ENCODE measurements around the gene FBP1. TPM values are rescaled to one million over a fixed set of nuclear protein-coding genes. Genes with fewer than 3 reads are reported as not detected.

FBP1 gene
- total RNA-seq, 1 donor from 2014 or later: 1.0 TPM

- intact Hi-C loops (cut with DNase I): no loop called here
- DNase-seq (ENCODE audit: missing footprints): no peak
- ATAC-seq: no peak
Measured at GRCh38 chr9:94630281-94630680, 9.0 kb downstream of the FBP1 start.

- DNase-seq (ENCODE audit: missing footprints) (no peak), ATAC-seq (no peak)
- intact Hi-C loops (cut with DNase I): no loop called here
Measured at GRCh38 chr9:94627287-94627686, 12.0 kb downstream of the FBP1 start.

- ATAC-seq (no peak), DNase-seq (ENCODE audit: missing footprints) (no peak)
- intact Hi-C loops (cut with DNase I): no loop called here
Measured at GRCh38 chr9:94625835-94626234, 13.5 kb downstream of the FBP1 start.

- DNase-seq (ENCODE audit: missing footprints): no peak
- intact Hi-C loops (cut with DNase I): no loop called here
- ATAC-seq: no peak
Measured at GRCh38 chr9:94624629-94625028, 14.7 kb downstream of the FBP1 start.

- intact Hi-C loops (cut with DNase I): no loop called here
- no peak for ATAC-seq
- no peak for DNase-seq (ENCODE audit: missing footprints)
Measured at GRCh38 chr9:94623253-94623652, 16.1 kb downstream of the FBP1 start.

GRCh38 chr9:94622087-94622800 lies 17.1 kb downstream of the FBP1 start:
- no peak for DNase-seq (ENCODE audit: missing footprints)
- intact Hi-C loops (cut with DNase I): no loop called here
- ATAC-seq: no peak

GRCh38 chr9:94619026-94619425 lies 20.3 kb downstream of the FBP1 start:
- ATAC-seq (no peak), DNase-seq (ENCODE audit: missing footprints) (no peak)
- intact Hi-C loops (cut with DNase I): no loop called here

- no peak for ATAC-seq
- DNase-seq (ENCODE audit: missing footprints): no peak
- intact Hi-C loops (cut with DNase I): no loop called here
Measured at GRCh38 chr9:94613003-94613402, 26.3 kb downstream of the FBP1 start.

- no peak for DNase-seq (ENCODE audit: missing footprints)
- no peak for ATAC-seq
- intact Hi-C loops (cut with DNase I): no loop called here
Measured at GRCh38 chr9:94612071-94612470, 27.2 kb downstream of the FBP1 start.

GRCh38 chr9:94611638-94612068 lies 27.7 kb downstream of the FBP1 start:
- no peak for ATAC-seq
- DNase-seq (ENCODE audit: missing footprints): no peak
- intact Hi-C loops (cut with DNase I): no loop called here

- ATAC-seq: no peak
- intact Hi-C loops (cut with DNase I): no loop called here
- no peak for DNase-seq (ENCODE audit: missing footprints)
Measured at GRCh38 chr9:94610181-94610606, 29.1 kb downstream of the FBP1 start.

GRCh38 chr9:94607423-94607691 lies 32.0 kb downstream of the FBP1 start:
- ATAC-seq (no peak), DNase-seq (ENCODE audit: missing footprints) (no peak)
- intact Hi-C loops (cut with DNase I): no loop called here

GRCh38 chr9:94606646-94607422 lies 32.5 kb downstream of the FBP1 start:
- no peak for DNase-seq (ENCODE audit: missing footprints)
- intact Hi-C loops (cut with DNase I): no loop called here

GRCh38 chr9:94603259-94604160 lies 35.8 kb downstream of the FBP1 start:
- peak; percentile 80 for DNase-seq (ENCODE audit: missing footprints)
- ATAC-seq: peak; percentile 75
- intact Hi-C loops (cut with DNase I): no loop called here

More at GRCh38 chr9:94606646-94607422, 32.5 kb downstream of the FBP1 start:
- ATAC-seq: no peak

- no peak for DNase-seq (ENCODE audit: missing footprints)
- no peak for ATAC-seq
- intact Hi-C loops (cut with DNase I): no loop called here
Measured at GRCh38 chr9:94602666-94603065, 36.7 kb downstream of the FBP1 start.

- no peak for ATAC-seq
- DNase-seq (ENCODE audit: missing footprints): no peak
- intact Hi-C loops (cut with DNase I): no loop called here
Measured at GRCh38 chr9:94600715-94601114, 38.6 kb downstream of the FBP1 start.

GRCh38 chr9:94600258-94600657 lies 39.1 kb downstream of the FBP1 start:
- ATAC-seq: no peak
- DNase-seq (ENCODE audit: missing footprints): no peak
- intact Hi-C loops (cut with DNase I): no loop called here

- no peak for DNase-seq (ENCODE audit: missing footprints)
- intact Hi-C loops (cut with DNase I): no loop called here
Measured at GRCh38 chr9:94599102-94599501, 40.2 kb downstream of the FBP1 start.

GRCh38 chr9:94593459-94594345 lies 45.6 kb downstream of the FBP1 start, which contains the start of gene FBP2:
FBP2 (minus strand) TSS chr9:94593824; CDS start chr9:94593726, 98 bp downstream.
- ATAC-seq (no peak), DNase-seq (ENCODE audit: missing footprints) (no peak)

More at GRCh38 chr9:94599102-94599501, 40.2 kb downstream of the FBP1 start:
- ATAC-seq: no peak

More at GRCh38 chr9:94593459-94594345, 45.6 kb downstream of the FBP1 start, which contains the start of gene FBP2:
- intact Hi-C loops (cut with DNase I): no loop called here
